Lung (tissue), 12 donors: ENCODE measurements around the gene HTRA3. TPM values are rescaled to one million over a fixed set of nuclear protein-coding genes. Genes with fewer than 3 reads are reported as not detected.

Experiments
- ATAC-seq: fragments of 200-7000 bp; cut with Tn5 transposase; one replicate; pipeline ENCODE4 v1.9.1; 2020; ENCODE audit warnings: moderate number of reproducible peaks; ENCODE audit not compliant: insufficient read depth, low FRiP score
- DNase-seq, 3 donors: peaks; one replicate each; pipeline ENCODE4 v3.0.0-alpha.2; 2013 to 2017
- H3K27ac ChIP-seq, 2 donors: one replicate each; pipeline ENCODE4 v1.5.1; 2013; ENCODE audit warnings: mild to moderate bottlenecking in 2 of 2, moderate library complexity in 2 of 2, control low read depth in 1 of 2, inconsistent platforms in 1 of 2, low read depth in 1 of 2, low read length in 1 of 2
- H3K27me3 ChIP-seq, 3 donors: one replicate each; pipeline ENCODE4 v1.5.1; 2013; ENCODE audit warnings: low read length in 2 of 3; ENCODE audit not compliant: control insufficient read depth in 3 of 3, insufficient read depth in 3 of 3
- H3K36me3 ChIP-seq, 4 donors: one replicate each; pipeline ENCODE4 v1.5.1; 2013; ENCODE audit warnings: low read length in 4 of 4, mild to moderate bottlenecking in 1 of 4, moderate library complexity in 1 of 4; ENCODE audit not compliant: control insufficient read depth in 4 of 4, insufficient read depth in 4 of 4
- H3K4me1 ChIP-seq, 5 donors: one replicate each; pipeline ENCODE4 v1.5.1; 2013; ENCODE audit warnings: low read length in 5 of 5, mild to moderate bottlenecking in 2 of 5, moderate library complexity in 1 of 5; ENCODE audit not compliant: control insufficient read depth in 5 of 5, insufficient read depth in 5 of 5
- H3K4me3 ChIP-seq: one replicate; pipeline ENCODE4 v1.5.1; 2013; ENCODE audit warnings: mild to moderate bottlenecking, control low read depth, moderate library complexity
- H3K9ac ChIP-seq, 2 donors: one replicate each; pipeline ENCODE4 v1.5.1; 2013; ENCODE audit warnings: low read length in 2 of 2, control low read depth in 1 of 2; ENCODE audit not compliant: insufficient read depth in 1 of 2
- H3K9me3 ChIP-seq, 4 donors: one replicate each; pipeline ENCODE4 v1.5.1; 2013; ENCODE audit warnings: low read length in 3 of 4, mild to moderate bottlenecking in 1 of 4, moderate library complexity in 1 of 4; ENCODE audit not compliant: control insufficient read depth in 4 of 4, insufficient read depth in 3 of 4
- WGBS, 2 donors: extraction: QIAGEN DNeasy Blood & Tissue Kit; methylation state at CpG; one replicate each; pipeline ENCODE4 v1.1.7; 2013; 5-methylcytosine and 5-hydroxymethylcytosine counted together
- polyA plus RNA-seq, 2 donors: library from polyadenylated mRNA; stranded (reverse); fragments of 200-250 nt; gene quantifications; one replicate each; pipeline ENCODE4 v1.2.1, GENCODE V29; 2013
- total RNA-seq, 2 donors: library from RNA; depleted of rRNA in 1 of 2; stranded (reverse); fragments of >200 nt in 1 of 2; gene quantifications; one replicate each; pipeline ENCODE4 v1.2.1, GENCODE V29; 2014 to 2021
- TF ChIP-seq, protein P1 (sequence below): IDR thresholded peaks from 2 replicates; pipeline ENCODE4 v1.5.1; 2012; ENCODE audit warnings: mild to moderate bottlenecking; ENCODE audit errors: control extremely low read depth, extremely low read depth
- donor health status: control.
- donor health status: control.
- donor health status: Bipolar disorder and iron deficiency.
- donor health status: healthy.
- donor health status: DM: yes; HTN: yes; CAD: no.

The HTRA3 gene
- total and polyA plus RNA-seq, 4 donors: 9.5 to 23.5 (median 17.8) TPM

DNA sequence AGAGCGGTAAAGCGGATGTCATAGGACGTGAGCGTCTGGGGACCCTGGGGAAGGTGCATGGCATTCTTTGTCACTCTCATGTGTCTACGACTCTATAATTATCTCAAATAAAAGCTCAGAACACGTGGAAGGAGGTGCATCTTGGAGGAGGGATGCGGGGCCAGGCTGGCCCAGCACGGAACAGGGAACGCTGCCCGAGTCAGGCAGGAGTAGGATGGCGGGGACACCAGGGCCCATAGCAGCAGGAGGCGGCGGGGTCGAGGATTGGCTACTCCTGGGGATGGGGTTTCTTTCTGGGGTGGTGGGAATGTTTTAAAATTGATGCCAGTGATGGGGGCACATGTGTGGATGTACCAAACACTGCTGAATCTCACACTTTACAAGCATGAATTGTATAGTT lies 5.4 kb upstream of the HTRA3 start:
- ATAC-seq: no peak
- H3K4me3 ChIP-seq: no peak overlapping the region
- TF ChIP-seq, protein P1, sequence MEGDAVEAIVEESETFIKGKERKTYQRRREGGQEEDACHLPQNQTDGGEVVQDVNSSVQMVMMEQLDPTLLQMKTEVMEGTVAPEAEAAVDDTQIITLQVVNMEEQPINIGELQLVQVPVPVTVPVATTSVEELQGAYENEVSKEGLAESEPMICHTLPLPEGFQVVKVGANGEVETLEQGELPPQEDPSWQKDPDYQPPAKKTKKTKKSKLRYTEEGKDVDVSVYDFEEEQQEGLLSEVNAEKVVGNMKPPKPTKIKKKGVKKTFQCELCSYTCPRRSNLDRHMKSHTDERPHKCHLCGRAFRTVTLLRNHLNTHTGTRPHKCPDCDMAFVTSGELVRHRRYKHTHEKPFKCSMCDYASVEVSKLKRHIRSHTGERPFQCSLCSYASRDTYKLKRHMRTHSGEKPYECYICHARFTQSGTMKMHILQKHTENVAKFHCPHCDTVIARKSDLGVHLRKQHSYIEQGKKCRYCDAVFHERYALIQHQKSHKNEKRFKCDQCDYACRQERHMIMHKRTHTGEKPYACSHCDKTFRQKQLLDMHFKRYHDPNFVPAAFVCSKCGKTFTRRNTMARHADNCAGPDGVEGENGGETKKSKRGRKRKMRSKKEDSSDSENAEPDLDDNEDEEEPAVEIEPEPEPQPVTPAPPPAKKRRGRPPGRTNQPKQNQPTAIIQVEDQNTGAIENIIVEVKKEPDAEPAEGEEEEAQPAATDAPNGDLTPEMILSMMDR: no peak
- 91 to 92% methylated on average over 14 of the region's 14 CpGs for WGBS, 2 donors
- H3K4me1 ChIP-seq: peaks cover 0 to 20% (median 5%) of the 10 kb centered on the region in 5 donors
- no peak overlapping the region for H3K9ac ChIP-seq
- no peaks in the 10 kb centered on the region for H3K36me3 ChIP-seq
- no peaks in the 10 kb centered on the region for H3K27me3 ChIP-seq
- DNase-seq: no peak
- no peaks in the 10 kb centered on the region for H3K9me3 ChIP-seq
- no peak overlapping the region for H3K27ac ChIP-seq

GRCh38 chr4:8265171-8265929 lies 4.2 kb upstream of the HTRA3 start:
- Histone ChIP-seq H3K36me3 (no peaks in the 10 kb centered on the region), H3K9ac (no peak overlapping the region), H3K4me3 (no peak overlapping the region), H3K9me3 (no peaks in the 10 kb centered on the region), H3K27me3 (no peaks in the 10 kb centered on the region), H3K4me1 (peaks cover 0 to 28% (median 7%) of the 10 kb centered on the region in 5 donors), H3K27ac (no peak overlapping the region)
- ATAC-seq (no peak), DNase-seq (no peak)
- WGBS, 2 donors: 87 to 91% methylated on average over 19 to 20 of the region's 20 CpGs
- TF ChIP-seq, protein P1: no peak

- TF ChIP-seq, protein P1: no peak
- no peak for ATAC-seq
- Histone ChIP-seq H3K4me1 (peaks cover 0 to 31% (median 4%) of the 10 kb centered on the region in 5 donors), H3K27ac (no peak overlapping the region), H3K4me3 (no peak overlapping the region), H3K27me3 (no peaks in the 10 kb centered on the region), H3K9ac (no peak overlapping the region), H3K36me3 (no peaks in the 10 kb centered on the region), H3K9me3 (no peaks in the 10 kb centered on the region)
- WGBS, 2 donors: 92 to 96% methylated on average over 6 of the region's 6 CpGs
- no peak for DNase-seq
Observed at GRCh38 chr4:8266088-8266487, 3.5 kb upstream of the HTRA3 start.
